ENCODE measurements around the gene MDFI. TPM values are rescaled to one million over a fixed set of nuclear protein-coding genes. Genes with fewer than 3 reads are reported as not detected.

The MDFI gene
- polyA plus RNA-seq, 1 of the 3 experiments (the other 2 are of a cell fraction) = 7.0 TPM

GRCh38 chr6:41675992-41676391, 37.7 kb downstream of the MDFI start (continued):
- TF ChIP-seq, protein P1, sequence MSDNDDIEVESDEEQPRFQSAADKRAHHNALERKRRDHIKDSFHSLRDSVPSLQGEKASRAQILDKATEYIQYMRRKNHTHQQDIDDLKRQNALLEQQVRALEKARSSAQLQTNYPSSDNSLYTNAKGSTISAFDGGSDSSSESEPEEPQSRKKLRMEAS (IDR thresholded peaks at IDR 0.05; ENCODE audit: low read depth) = no peak
- TF ChIP-seq SMC3 (IDR thresholded peaks at IDR 0.05; ENCODE audit: low read depth, low read length) (no peak), GATA2 (CRISPR knock-in tag; IDR thresholded peaks at IDR 0.05) (no peak), RXRA (IDR thresholded peaks at IDR 0.05; ENCODE audit: borderline replicate concordance, low read depth) (no peak), FOXJ3 (CRISPR knock-in tag; IDR thresholded peaks at IDR 0.05) (no peak)
- TF ChIP-seq, protein P2, sequence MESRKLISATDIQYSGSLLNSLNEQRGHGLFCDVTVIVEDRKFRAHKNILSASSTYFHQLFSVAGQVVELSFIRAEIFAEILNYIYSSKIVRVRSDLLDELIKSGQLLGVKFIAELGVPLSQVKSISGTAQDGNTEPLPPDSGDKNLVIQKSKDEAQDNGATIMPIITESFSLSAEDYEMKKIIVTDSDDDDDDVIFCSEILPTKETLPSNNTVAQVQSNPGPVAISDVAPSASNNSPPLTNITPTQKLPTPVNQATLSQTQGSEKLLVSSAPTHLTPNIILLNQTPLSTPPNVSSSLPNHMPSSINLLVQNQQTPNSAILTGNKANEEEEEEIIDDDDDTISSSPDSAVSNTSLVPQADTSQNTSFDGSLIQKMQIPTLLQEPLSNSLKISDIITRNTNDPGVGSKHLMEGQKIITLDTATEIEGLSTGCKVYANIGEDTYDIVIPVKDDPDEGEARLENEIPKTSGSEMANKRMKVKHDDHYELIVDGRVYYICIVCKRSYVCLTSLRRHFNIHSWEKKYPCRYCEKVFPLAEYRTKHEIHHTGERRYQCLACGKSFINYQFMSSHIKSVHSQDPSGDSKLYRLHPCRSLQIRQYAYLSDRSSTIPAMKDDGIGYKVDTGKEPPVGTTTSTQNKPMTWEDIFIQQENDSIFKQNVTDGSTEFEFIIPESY (IDR thresholded peaks at IDR 0.05; ENCODE audit: borderline replicate concordance, low read depth) = no peak

GRCh38 chr6:41676431-41676830, 38.2 kb downstream of the MDFI start:
- H3F3A ChIP-seq (replicated peaks; ENCODE audit: insufficient read depth) = no peaks in the 10 kb centered on the region
- no peaks in the 10 kb centered on the region for H3K36me3 ChIP-seq (replicated peaks in 1 of 2; ENCODE audit: control insufficient read depth in 1 of 2, insufficient read depth in 2 of 2, low read length in 1 of 2)
- no peak overlapping the region for H2AFZ ChIP-seq (ENCODE audit: low read depth)
- DNase-seq = no peak
- no peaks in the 10 kb centered on the region for H3K79me2 ChIP-seq (ENCODE audit: insufficient read depth)
- peaks cover 0 to 10% of the 10 kb centered on the region in 2 experiments; a peak in 1 of 4 replicates for H3K4me1 ChIP-seq (ENCODE audit: control insufficient read depth in 1 of 2, insufficient read depth in 2 of 2, low read depth in 1 of 2, low read length in 1 of 2)
- H3K4me3 ChIP-seq (ENCODE audit: low read depth in 2 of 2, low read length in 1 of 2) = no peak overlapping the region
- no peaks in the 10 kb centered on the region for H3K9me3 ChIP-seq
- no peak overlapping the region for H3K27ac ChIP-seq (ENCODE audit: low read depth in 2 of 2, low read length in 1 of 2)
- no peaks in the 10 kb centered on the region for H3K9me2 ChIP-seq
- no peaks in the 10 kb centered on the region; the same call in 1 of the 2 replicates for H3K27me3 ChIP-seq (ENCODE audit: insufficient read depth)
- H4K20me1 ChIP-seq (ENCODE audit: insufficient read depth) = no peaks in the 10 kb centered on the region
- no peak overlapping the region for H3K4me2 ChIP-seq
- 87% methylated on average over 5 of the region's 5 CpGs for WGBS (ENCODE audit: low lambda C conversion rate)
- TF ChIP-seq GABPA (IDR thresholded peaks at IDR 0.05; ENCODE audit: low read depth) (no peak), TEAD4 (IDR thresholded peaks at IDR 0.05; ENCODE audit: borderline replicate concordance, insufficient read depth) (no peak), FOXM1 (IDR thresholded peaks at IDR 0.05; ENCODE audit: low read depth) (no peak), POLR2AphosphoS5 (IDR thresholded peaks at IDR 0.05; ENCODE audit: low read depth, low read length) (no peak), USF1 (IDR thresholded peaks at IDR 0.05; ENCODE audit: borderline replicate concordance, low read depth) (no peak), USF2 (IDR thresholded peaks at IDR 0.05; ENCODE audit: borderline replicate concordance, low read depth, low read length) (no peak), CTCF (IDR thresholded peaks at IDR 0.05) (no peak), EZH2phosphoT487 (IDR thresholded peaks at IDR 0.05; ENCODE audit: borderline replicate concordance, low read depth) (no peak), ELF1 (IDR thresholded peaks at IDR 0.05) (no peak), MEF2A (IDR thresholded peaks at IDR 0.05; ENCODE audit: borderline replicate concordance, low read depth) (no peak), MXI1 (IDR thresholded peaks at IDR 0.05; ENCODE audit: low read depth, low read length) (no peak), EP300 (IDR thresholded peaks at IDR 0.05; ENCODE audit: borderline replicate concordance in 1 of 2, low read depth in 1 of 2, low read length in 1 of 2) (no peak), YY1 (IDR thresholded peaks at IDR 0.05; ENCODE audit: low read depth) (no peak)
- TF ChIP-seq, protein P1 (IDR thresholded peaks at IDR 0.05; ENCODE audit: low read depth) = no peak
- ChIA-PET CTCF (interaction anchor here (1.0 to 19.4 kb wide), 2 partner anchors 44 to 306 kb away, joined by 3 to 285 read pairs; no protein-coding TSS in a partner anchor), POLR2A (no interaction called here)
- no peak overlapping the region for H3K9ac ChIP-seq

Data from SK-N-SH (cell line).